Tongue (tissue), 2 donors: ENCODE data around the gene ANGPTL7. TPM values are rescaled to one million over a fixed set of nuclear protein-coding genes. Genes with fewer than 3 reads are reported as not detected.
"Not testable (repeated sequence)": the region's sequence is repeated elsewhere in the genome, so short reads cannot be mapped to it uniquely, and the experiment has no call there.

Source experiments
- DNase-seq: peaks from one replicate; pipeline ENCODE4 v3.0.0-alpha.2; 2015
- total RNA-seq: library from RNA; depleted of rRNA; stranded (reverse); fragments of >200 nt; gene quantifications from one replicate; pipeline ENCODE4 v1.2.3, GENCODE V29; 2014

ANGPTL7 gene
- total RNA-seq = 12.0 TPM

GRCh38 chr1:11188858-11189451, at the start of gene ANGPTL7:
Gene ANGPTL7 (plus strand): TSS chr1:11189355. CDS start chr1:11189580, 225 bp downstream.
- DNase-seq = no peak

- DNase-seq = no peak
Measured at GRCh38 chr1:11142618-11143391, 46.4 kb upstream of the ANGPTL7 start.

- no peak for DNase-seq
Measured at GRCh38 chr1:11143401-11143800, 45.8 kb upstream of the ANGPTL7 start.

GRCh38 chr1:11143907-11144306, 45.2 kb upstream of the ANGPTL7 start:
- peak; percentile 43 for DNase-seq

GRCh38 chr1:11144570-11145256, 44.4 kb upstream of the ANGPTL7 start:
- no peak for DNase-seq

GRCh38 chr1:11145741-11146140, 43.4 kb upstream of the ANGPTL7 start:
- DNase-seq = no peak

GRCh38 chr1:11147197-11147770, 41.9 kb upstream of the ANGPTL7 start:
- no peak for DNase-seq

- DNase-seq = peak; percentile 87
Measured at GRCh38 chr1:11150326-11150725, 38.8 kb upstream of the ANGPTL7 start.

GRCh38 chr1:11151114-11151513, 38.0 kb upstream of the ANGPTL7 start:
- DNase-seq = no peak

GRCh38 chr1:11151826-11152612, 37.1 kb upstream of the ANGPTL7 start:
- DNase-seq = peak; percentile 67

GRCh38 chr1:11152755-11153154, 36.4 kb upstream of the ANGPTL7 start:
- DNase-seq = no peak

GRCh38 chr1:11153184-11153583, 36.0 kb upstream of the ANGPTL7 start:
- DNase-seq = no peak

GRCh38 chr1:11156441-11156840, 32.7 kb upstream of the ANGPTL7 start:
- no peak for DNase-seq

- no peak for DNase-seq
Measured at GRCh38 chr1:11156963-11157362, 32.2 kb upstream of the ANGPTL7 start.

- DNase-seq = no peak
Measured at GRCh38 chr1:11157394-11157793, 31.8 kb upstream of the ANGPTL7 start.

- DNase-seq = peak; percentile 85
Measured at GRCh38 chr1:11157867-11158266, 31.3 kb upstream of the ANGPTL7 start.

- DNase-seq = no peak
Measured at GRCh38 chr1:11158291-11158690, 30.9 kb upstream of the ANGPTL7 start.

- no peak for DNase-seq
Measured at GRCh38 chr1:11158720-11159321, 30.3 kb upstream of the ANGPTL7 start.

GRCh38 chr1:11162752-11163151, 26.4 kb upstream of the ANGPTL7 start:
- not testable (repeated sequence) for DNase-seq

GRCh38 chr1:11166744-11167143, 22.4 kb upstream of the ANGPTL7 start:
- not testable (repeated sequence) for DNase-seq

- DNase-seq = no peak
Measured at GRCh38 chr1:11168731-11169130, 20.4 kb upstream of the ANGPTL7 start.

- no peak for DNase-seq
Measured at GRCh38 chr1:11169202-11169601, 20.0 kb upstream of the ANGPTL7 start.
